Bone marrow (tissue), 2 donors: ENCODE results near the gene PIEZO1.

ENCODE experiments used
- DNase-seq, 2 donors: peaks; one replicate each; lab custom pipeline; 2025; lab: John Stamatoyannopoulos, UW

The PIEZO1 gene

DNA sequence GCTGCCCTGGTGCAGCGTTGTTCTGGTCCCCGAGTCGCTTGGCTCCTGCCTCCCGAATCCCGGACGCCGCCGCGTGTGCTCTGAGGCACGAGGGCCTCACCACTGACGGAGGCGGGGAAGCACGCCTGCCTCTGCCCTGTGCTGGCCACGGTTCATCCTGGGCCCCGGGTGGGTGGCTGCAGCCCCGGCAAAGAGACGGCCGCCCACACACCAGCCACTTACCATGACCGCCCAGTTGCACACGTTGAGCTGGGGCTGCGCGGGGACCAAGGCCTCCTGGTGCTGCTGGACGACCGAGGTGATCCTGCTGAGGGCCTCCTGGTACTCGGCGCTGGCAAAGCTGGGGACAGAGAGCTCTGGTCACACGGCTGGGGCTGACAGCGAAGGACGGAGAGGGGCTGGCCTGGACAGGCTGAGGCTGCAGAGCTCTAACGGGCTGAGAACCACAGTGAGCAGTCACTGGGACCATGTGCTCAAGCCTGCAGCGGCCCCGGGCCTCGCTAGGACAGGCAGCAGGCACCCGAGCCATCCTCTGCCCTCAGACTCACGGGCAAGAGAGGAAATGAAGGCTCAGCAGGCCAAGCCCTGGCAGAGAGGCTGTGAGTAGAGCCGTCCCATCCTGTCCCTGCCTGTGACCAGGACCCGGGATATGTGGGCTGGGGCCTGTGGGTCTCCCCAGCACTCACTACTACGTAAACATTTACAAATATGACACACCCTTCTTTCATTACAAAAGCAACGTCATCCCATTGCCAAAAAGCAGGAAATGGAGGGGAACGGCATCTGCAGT lies 33.0 kb upstream of the PIEZO1 start:
- DNase-seq = no peak

GRCh38 chr16:88816736-88817535 lies 31.9 kb upstream of the PIEZO1 start:
- DNase-seq = no peak

DNA sequence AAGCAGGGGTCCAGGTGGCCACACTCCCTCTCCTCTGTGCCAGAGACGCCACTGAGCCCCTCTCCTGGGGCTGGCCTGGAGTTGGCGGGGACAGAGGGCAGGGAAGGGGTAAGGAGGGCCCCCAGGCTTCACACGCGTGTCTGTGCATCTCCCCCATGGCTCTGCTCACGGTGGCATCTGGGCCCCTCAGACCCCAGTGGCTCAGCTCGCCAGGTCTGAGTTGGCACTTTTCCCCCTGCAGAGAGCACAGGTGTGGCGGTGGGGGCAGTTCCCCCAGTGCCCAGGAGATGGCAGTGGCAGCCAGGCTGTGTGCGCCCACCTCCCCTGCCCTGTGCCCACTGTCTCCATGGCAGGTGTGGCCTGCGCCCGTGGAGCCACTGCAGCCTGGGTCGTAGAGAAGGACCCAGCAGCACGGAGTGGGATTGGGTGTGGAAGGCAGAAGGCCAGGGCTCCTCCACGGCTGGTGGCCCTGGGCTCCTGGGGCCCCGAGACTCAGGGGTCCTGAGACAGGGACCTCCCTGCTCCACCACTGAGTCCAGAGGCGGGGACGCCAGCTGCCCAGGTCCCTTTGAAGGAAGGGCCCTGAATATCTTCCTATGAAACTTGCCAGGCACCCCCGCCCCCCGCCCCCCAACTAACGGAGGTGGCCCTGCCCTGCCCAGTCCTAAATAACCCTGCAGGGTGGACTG lies 31.0 kb upstream of the PIEZO1 start:
- peak in 1 of 2 donors; percentile 21 for DNase-seq

- DNase-seq = no peak
Observed at GRCh38 chr16:88815227-88815626, 30.2 kb upstream of the PIEZO1 start.

DNA sequence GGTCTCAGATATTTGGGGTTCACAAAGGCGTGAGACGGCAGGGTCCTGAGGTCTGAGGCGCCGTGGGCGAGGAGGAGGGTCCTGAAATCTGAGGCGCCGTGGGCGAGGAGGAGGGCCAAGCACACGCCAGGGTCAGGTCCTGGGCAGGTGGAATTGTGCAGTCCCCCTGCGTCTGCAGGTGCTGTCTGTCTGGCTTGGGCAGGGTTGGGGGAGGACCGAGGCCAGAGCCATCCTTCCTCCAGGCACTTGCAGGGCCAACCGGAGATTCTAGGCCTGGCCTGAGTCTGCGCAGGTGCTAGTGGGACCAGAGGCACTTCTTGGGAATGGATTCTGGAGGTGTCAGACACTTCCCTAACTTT lies 29.1 kb upstream of the PIEZO1 start:
- DNase-seq = no peak

- no peak for DNase-seq
Observed at GRCh38 chr16:88813269-88814143, 28.5 kb upstream of the PIEZO1 start.

GRCh38 chr16:88812513-88813268 lies 27.7 kb upstream of the PIEZO1 start:
- no peak for DNase-seq

GRCh38 chr16:88811769-88812512 lies 26.9 kb upstream of the PIEZO1 start, which contains the start of gene APRT:
Gene APRT (minus strand): TSS chr16:88811928. CDS start chr16:88811899, 29 bp downstream.
- peak; percentile 85 to 88 for DNase-seq

GRCh38 chr16:88810912-88811768 lies 26.1 kb upstream of the PIEZO1 start:
- peak; percentile 23 to 60 for DNase-seq

GRCh38 chr16:88810166-88810911 lies 25.3 kb upstream of the PIEZO1 start:
- DNase-seq = peak in 1 of 2 donors; percentile 4

GRCh38 chr16:88809676-88810165 lies 24.7 kb upstream of the PIEZO1 start:
- no peak for DNase-seq

DNA sequence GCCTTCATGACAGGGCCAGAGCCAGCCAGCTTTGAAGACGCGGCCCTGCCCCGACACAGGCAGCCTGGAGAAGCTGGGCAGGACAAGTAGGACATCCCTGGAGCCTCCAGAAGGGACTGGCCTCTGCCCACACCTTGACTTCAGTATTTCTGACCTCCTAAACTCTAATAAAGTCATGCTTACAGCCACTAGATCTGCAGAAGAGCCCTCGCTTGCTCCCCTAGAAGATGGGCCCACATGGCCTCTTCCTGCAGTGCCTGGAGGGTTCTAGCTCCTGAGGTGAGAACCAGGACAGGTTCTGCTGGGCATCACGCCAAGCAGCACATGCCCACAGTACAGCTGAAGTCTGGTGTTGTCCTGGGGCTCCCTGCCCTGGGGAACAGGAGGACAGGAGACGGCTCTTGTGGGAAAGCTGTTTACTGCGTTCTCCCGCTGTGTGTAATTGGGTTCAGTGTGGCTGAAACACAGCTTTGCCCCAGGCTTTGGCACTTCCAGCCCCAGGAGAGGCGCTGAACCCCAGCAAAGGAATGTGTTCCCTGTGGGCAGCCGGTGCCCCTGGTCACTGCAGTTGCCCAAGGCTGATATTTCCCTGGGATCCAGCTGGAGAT lies 24.2 kb upstream of the PIEZO1 start:
- no peak for DNase-seq

GRCh38 chr16:88807626-88808453 lies 22.8 kb upstream of the PIEZO1 start:
- no peak for DNase-seq

GRCh38 chr16:88807142-88807625 lies 22.2 kb upstream of the PIEZO1 start:
- no peak for DNase-seq

DNA sequence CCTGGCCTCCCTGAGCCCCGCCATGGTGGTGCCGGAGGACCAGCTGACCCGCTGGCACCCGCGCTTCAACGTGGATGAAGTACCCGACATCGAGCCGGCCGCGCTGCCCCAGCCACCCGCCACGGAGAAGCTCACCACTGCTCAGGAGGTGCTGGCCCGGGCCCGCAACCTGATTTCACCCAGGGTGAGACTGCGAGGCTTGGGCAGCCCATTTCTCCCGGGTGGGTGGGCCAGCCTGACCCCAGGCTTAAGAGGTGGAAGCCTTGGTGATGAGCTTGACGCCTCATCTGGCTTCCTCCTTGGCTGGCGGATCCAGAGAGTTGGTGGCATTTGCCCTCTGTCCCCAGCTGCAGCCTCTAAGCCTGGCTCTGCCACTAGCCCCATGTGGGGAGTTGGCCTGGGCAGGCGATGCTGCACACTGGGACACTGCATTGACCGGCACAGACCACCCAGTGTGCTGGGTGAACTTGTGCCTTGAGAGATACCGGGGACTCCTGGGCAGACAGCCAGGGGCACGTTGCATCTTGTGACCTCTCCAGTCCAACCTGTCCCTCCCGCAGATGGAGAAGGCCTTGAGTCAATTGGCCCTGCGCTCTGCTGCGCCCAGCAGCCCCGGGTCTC lies 21.6 kb upstream of the PIEZO1 start:
- no peak for DNase-seq

DNA sequence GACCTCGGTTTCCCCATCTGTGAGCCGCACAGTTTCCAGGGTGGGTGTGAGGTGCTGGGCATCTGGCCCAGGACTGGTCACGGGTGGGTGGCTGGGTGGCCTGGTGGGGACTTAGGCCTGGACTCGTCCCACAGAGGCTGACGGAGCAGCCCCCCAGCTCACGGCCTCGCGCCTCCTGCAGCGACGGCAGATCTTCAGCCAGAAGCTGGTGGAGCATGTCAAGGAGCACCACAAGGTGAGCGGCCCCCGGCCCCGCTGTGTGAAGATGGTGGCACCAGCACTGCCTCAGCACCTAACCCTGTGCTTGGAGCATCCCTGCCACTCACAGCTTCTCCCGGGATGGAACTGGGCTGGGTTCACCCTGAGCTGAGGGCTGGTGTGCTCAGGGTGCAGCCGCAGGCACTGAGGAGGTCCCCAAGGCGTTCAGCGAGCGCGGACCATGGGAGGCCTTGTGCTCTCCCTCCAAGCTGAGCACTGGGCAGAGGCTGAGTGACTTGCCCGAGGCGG lies 20.9 kb upstream of the PIEZO1 start:
- DNase-seq = no peak
